Colonic mucosa (tissue), 4 donors: Measurements from ENCODE around the gene ACOT8. TPM values are rescaled to one million over a fixed set of nuclear protein-coding genes. Genes with fewer than 3 reads are reported as not detected.

ENCODE experiments used
- DNase-seq: peaks from one replicate; pipeline ENCODE4 v3.0.0-alpha.2; 2020
- H3K27ac ChIP-seq: fragments of 200-600 bp; one replicate; pipeline ENCODE4 v1.8.0; 2021
- H3K27me3 ChIP-seq: fragments of 200-600 bp; one replicate; pipeline ENCODE4 v1.8.0; 2021
- H3K36me3 ChIP-seq: fragments of 200-600 bp; one replicate; pipeline ENCODE4 v1.8.0; 2021
- H3K4me1 ChIP-seq: fragments of 200-600 bp; one replicate; pipeline ENCODE4 v1.8.0; 2021; ENCODE audit warnings: mild to moderate bottlenecking
- H3K4me3 ChIP-seq: fragments of 200-600 bp; one replicate; pipeline ENCODE4 v1.8.0; 2021
- H3K9ac ChIP-seq, 2 donors: one replicate each; pipeline ENCODE4 v1.7.0; 2013; ENCODE audit warnings: control low read depth in 2 of 2, low read depth in 2 of 2, low read length in 2 of 2
- H3K9me3 ChIP-seq: fragments of 200-600 bp; one replicate; pipeline ENCODE4 v1.8.0; 2021
- CTCF ChIP-seq: fragments of 200-600 bp; IDR thresholded peaks from one replicate; pipeline ENCODE4 v1.8.0; 2022; ENCODE audit warnings: antibody characterized with exemption, mild to moderate bottlenecking
- intact Hi-C: fragments of 100-400 bp; cut with DNase I; formaldehyde crosslinking; loops from one replicate; pipeline ENCODE4 v1.14.1; 2022
- total RNA-seq, 2 donors: library from RNA; stranded (reverse); fragmentation: NEBNext Ultra II Directional in 1 of 2; extraction: Animal tissue kit (Norgen Biotek cat#: 25700) in 1 of 2; gene quantifications; one replicate each; pipeline ENCODE4 v1.2.1, GENCODE V29; 2021
- donor health status: healthy.
- donor health status: DM: no; HTN: no; CAD: no.
- donor health status: DM: no; HTN: no; CAD: no.

ACOT8 gene
- total RNA-seq, 2 donors from 2014 or later = 49.8 to 58.5 TPM

GRCh38 chr20:45866454-45866853 lies 9.3 kb upstream of the ACOT8 start:
- Histone ChIP-seq H3K9me3 (no peaks in the 10 kb centered on the region), H3K27me3 (no peaks in the 10 kb centered on the region), H3K4me3 (no peak overlapping the region), H3K27ac (peak overlapping the region; percentile 54), H3K36me3 (no peaks in the 10 kb centered on the region), H3K9ac (no peak overlapping the region), H3K4me1 (no peaks in the 10 kb centered on the region)
- DNase-seq = no peak
- no peak for TF ChIP-seq CTCF
- intact Hi-C loops = no loop called here

DNA sequence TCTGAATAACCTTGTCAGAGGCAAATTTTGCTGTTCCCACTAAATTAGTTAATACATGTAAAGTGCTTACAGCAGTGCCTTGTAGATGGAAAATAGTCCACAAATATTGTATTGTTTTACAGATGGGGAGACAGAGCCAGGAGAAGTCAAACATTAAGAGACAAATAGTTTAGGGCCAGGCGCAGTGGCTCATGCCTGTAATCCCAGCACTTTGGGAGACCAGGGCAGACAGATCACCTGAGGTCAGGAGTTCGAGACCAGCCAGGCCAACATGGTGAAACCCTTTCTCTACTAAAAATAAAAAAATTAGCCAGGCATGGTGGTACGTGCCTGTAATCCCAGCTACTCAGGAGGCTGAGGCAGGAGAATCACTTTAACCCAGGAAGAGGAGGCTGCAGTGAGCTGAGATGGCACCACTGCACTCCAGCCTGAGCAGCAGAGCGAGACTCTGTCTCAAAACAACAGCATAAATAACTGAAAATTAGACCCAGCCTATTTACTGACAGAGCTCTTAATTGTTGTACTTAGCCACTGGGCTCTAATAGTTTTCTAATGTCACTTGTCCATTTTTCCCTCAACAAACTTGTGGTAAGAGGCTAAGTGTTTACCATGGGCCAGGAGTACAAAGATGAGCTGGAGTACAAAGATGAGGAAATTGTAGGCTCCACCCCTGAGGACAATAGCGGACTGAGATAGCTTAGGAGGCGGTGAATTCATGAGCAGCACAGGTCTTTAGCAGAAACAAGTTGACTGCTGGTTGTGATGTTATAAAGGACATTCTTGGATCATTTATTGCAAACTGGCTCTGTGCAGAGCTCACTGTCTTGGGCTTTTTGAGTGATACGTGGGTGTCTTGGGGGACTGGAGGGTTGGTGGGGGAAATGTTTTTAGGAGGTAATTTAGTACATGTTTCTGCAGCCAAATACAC lies 6.6 kb upstream of the ACOT8 start:
- H3K9me3 ChIP-seq = no peaks in the 10 kb centered on the region
- intact Hi-C loops = no loop called here
- no peak overlapping the region for H3K9ac ChIP-seq
- no peak overlapping the region for H3K4me3 ChIP-seq
- H3K4me1 ChIP-seq = peaks cover 6% of the 10 kb centered on the region
- H3K27ac ChIP-seq = peak overlapping the region; percentile 53
- no peaks in the 10 kb centered on the region for H3K36me3 ChIP-seq
- no peaks in the 10 kb centered on the region for H3K27me3 ChIP-seq
- DNase-seq = peak; percentile 44
- no peak for TF ChIP-seq CTCF

DNA sequence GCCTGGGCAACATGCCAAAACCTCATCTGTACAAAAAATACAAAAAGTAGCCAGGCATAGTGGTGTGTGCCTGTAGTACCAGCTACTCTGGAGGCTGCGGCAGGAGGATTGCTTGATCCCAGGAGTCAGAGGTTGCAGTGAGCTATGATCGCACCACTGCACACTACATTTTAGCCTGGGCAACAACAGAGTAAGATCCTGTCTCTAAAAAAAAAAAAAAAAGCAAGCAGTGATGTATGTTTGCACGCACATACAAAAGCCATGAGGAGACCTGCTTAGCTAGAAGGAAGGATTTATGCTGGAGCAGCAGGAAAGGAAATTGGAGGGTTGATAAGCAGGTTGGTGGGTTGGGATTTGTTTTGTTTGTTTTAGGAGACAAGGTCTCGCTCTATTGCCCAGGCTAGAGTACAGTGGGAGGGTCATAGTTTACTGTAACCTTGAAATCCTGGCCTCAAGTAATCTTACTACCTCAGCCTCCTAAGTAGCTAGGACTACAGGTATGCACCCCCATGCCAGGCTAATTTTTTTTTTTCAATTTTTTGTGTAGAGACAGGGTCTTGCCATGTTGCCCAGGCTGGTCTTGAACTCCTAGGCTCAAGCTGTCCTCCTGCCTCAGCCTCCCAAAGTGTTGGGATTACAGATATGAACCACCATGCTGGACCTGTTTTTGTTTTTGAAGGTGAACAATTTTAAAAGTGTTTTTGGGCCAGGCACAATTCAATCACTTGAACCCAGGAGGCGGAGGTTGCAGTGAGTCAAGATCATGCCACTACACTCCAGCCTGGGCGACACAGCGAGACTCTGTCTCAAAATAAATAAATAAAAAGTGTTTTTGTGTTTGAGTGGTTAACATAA lies 4.3 kb upstream of the ACOT8 start:
- Histone ChIP-seq H3K9me3 (no peaks in the 10 kb centered on the region), H3K27me3 (no peaks in the 10 kb centered on the region), H3K4me3 (no peak overlapping the region), H3K27ac (peak overlapping the region; percentile 53), H3K9ac (no peak overlapping the region), H3K4me1 (peaks cover 11% of the 10 kb centered on the region), H3K36me3 (no peaks in the 10 kb centered on the region)
- peak; percentile 35 for DNase-seq
- TF ChIP-seq CTCF = no peak
- intact Hi-C loops = no loop called here

- Histone ChIP-seq H3K27ac (peak overlapping the region; percentile 53), H3K9ac (no peak overlapping the region), H3K4me3 (no peak overlapping the region), H3K4me1 (peaks cover 17% of the 10 kb centered on the region), H3K9me3 (no peaks in the 10 kb centered on the region), H3K36me3 (no peaks in the 10 kb centered on the region), H3K27me3 (no peaks in the 10 kb centered on the region)
- DNase-seq = no peak
- intact Hi-C loops = no loop called here
- no peak for TF ChIP-seq CTCF
Measured at GRCh38 chr20:45860560-45861220, 3.5 kb upstream of the ACOT8 start.

- H3K27ac ChIP-seq = no peak overlapping the region
- no peak overlapping the region for H3K4me3 ChIP-seq
- intact Hi-C loops = no loop called here
- DNase-seq = no peak
- no peaks in the 10 kb centered on the region for H3K9me3 ChIP-seq
- H3K9ac ChIP-seq = no peak overlapping the region
- H3K36me3 ChIP-seq = no peaks in the 10 kb centered on the region
- TF ChIP-seq CTCF = no peak
- peaks cover 17% of the 10 kb centered on the region for H3K4me1 ChIP-seq
- no peaks in the 10 kb centered on the region for H3K27me3 ChIP-seq
Measured at GRCh38 chr20:45859916-45860315, 2.7 kb upstream of the ACOT8 start.
